ENCODE results near the gene JAK1.

Gene JAK1

DNA sequence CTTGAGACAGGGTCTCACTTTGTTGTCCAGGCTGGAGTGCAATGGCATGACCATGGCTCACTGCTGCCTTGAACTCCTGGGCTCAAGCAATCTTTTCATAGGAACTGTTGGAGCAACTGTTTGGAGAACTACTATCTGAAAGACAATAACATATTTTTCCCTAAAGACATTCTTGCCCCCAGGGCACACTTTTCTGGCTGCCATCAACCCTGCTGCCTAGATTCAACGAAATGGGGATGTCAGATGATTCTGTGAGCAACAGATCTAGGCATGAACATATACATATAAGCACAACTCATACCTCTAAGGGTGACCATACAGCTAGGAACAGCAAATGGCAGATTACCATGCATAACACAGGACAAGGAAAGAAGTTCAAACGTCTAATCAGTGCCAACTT, 27.4 kb downstream of the JAK1 start:
- H3K4me3 ChIP-seq (ENCODE audit: low read length) = no peak overlapping the region
- DNase-seq (ENCODE audit: low read depth) = no peak
- TF ChIP-seq, protein P1, sequence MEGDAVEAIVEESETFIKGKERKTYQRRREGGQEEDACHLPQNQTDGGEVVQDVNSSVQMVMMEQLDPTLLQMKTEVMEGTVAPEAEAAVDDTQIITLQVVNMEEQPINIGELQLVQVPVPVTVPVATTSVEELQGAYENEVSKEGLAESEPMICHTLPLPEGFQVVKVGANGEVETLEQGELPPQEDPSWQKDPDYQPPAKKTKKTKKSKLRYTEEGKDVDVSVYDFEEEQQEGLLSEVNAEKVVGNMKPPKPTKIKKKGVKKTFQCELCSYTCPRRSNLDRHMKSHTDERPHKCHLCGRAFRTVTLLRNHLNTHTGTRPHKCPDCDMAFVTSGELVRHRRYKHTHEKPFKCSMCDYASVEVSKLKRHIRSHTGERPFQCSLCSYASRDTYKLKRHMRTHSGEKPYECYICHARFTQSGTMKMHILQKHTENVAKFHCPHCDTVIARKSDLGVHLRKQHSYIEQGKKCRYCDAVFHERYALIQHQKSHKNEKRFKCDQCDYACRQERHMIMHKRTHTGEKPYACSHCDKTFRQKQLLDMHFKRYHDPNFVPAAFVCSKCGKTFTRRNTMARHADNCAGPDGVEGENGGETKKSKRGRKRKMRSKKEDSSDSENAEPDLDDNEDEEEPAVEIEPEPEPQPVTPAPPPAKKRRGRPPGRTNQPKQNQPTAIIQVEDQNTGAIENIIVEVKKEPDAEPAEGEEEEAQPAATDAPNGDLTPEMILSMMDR (conservative IDR thresholded peaks at IDR 0.05; ENCODE audit: low read depth, low read length) = no peak

DNA sequence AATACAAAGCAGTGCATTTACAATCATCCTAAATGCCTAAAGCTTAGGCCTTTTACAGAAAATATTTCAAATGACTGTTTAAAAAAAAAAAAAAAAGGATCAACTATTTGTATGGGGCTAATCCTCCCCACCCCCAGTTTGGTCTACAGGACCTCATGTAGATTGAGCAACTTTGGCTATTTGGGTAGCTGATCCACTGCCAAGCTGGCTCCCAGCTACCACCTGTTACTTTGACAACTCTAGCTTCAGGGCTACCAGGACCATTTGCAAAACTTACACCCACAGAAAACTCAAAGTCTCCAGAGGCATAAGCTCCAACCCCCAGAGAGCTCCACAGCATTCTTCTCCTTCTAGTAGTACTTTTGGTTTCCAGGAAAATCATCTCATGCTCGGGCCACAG, 29.4 kb downstream of the JAK1 start:
- H3K4me3 ChIP-seq (ENCODE audit: low read length) = no peak overlapping the region
- no peak for DNase-seq (ENCODE audit: low read depth)
- TF ChIP-seq, protein P1 (conservative IDR thresholded peaks at IDR 0.05; ENCODE audit: low read depth, low read length) = no peak

DNA sequence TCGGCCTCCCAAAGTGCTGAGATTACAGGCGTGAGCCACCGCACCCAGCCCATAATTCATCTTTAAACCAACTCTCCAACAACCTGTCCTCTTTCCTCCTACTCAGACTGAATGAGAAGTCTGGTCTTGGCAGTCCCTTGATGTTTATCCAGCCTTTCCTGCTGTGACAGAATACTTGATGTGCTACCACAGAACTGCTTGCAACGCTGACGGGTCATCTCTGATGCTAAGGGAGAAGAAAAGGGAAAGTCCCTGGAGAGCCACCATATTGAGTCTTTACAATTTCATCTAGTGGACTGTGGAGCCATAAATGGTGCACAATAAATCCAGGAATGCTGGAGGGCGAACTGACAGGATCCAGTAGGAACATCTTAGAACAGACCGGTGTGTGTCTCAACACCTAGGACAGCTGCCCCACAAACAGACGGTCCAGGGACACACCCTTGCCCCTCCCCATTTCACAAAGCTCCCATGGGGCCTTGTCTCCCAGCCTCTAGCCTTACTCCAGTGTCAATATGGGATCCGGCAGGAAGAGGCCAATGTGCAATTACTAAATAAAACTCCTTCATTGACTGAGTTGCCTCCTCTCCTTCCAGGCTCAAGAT, 30.7 kb downstream of the JAK1 start:
- no peak overlapping the region for H3K4me3 ChIP-seq (ENCODE audit: low read length)
- TF ChIP-seq, protein P1 (conservative IDR thresholded peaks at IDR 0.05; ENCODE audit: low read depth, low read length) = no peak
- DNase-seq (ENCODE audit: low read depth) = no peak

DNA sequence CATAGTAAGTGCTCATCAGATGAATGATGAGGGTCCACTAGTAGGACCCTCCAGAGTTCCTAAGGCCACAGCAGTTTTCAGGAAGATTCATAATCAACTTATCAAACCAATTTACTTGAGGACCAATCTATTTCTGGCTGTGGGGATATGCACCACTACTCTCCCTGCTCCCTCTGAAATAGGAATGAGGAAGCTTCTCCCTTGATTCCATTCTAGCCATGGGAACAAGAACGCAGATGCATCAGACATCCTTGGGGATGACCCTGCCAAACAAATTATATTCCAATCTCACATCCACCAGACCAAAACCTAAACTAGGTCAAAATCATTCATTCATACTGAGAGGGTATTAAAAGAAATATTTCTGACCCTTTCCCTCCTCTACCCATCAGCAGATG, 31.5 kb downstream of the JAK1 start:
- DNase-seq (ENCODE audit: low read depth) = no peak
- H3K4me3 ChIP-seq (ENCODE audit: low read length) = no peak overlapping the region
- TF ChIP-seq, protein P1 (conservative IDR thresholded peaks at IDR 0.05; ENCODE audit: low read depth, low read length) = no peak

DNA sequence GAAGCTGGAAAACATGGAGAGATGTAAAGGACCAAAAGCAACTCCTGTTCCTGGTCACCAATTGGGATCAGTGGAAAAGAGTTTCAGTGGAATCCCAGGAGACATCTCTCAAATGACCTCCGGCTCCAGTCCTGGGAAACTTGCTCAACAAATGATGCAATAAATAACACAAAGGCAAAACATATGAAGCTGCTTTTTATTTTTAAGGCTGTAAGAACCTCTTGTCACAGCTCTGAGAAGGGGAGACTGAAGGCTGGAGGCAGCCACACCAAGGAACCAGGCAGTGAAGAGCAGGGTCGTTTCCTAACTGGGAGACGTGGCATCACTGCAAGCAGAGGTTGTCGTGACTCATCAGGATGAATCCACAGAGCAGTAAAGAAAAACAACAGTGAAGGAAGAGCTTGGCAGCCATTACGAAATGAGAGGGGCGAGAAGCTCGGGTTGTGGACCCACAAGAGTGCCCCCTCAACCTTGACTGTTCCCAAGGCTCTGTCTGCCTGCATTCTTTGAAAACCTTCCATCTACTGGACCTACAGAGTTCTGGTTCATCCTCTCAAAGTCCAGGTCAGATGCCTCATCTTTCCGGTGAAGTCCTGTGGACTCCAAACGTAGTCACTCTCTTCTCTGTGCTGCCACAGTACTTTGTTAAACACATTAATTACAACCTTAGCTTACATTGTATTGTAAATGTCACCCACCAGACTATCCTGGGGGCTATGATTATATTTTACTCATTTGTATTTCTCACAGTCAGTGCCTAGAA, 32.1 kb downstream of the JAK1 start:
- no peak overlapping the region for H3K4me3 ChIP-seq (ENCODE audit: low read length)
- no peak for DNase-seq (ENCODE audit: low read depth)
- TF ChIP-seq, protein P1 (conservative IDR thresholded peaks at IDR 0.05; ENCODE audit: low read depth, low read length) = no peak

DNA sequence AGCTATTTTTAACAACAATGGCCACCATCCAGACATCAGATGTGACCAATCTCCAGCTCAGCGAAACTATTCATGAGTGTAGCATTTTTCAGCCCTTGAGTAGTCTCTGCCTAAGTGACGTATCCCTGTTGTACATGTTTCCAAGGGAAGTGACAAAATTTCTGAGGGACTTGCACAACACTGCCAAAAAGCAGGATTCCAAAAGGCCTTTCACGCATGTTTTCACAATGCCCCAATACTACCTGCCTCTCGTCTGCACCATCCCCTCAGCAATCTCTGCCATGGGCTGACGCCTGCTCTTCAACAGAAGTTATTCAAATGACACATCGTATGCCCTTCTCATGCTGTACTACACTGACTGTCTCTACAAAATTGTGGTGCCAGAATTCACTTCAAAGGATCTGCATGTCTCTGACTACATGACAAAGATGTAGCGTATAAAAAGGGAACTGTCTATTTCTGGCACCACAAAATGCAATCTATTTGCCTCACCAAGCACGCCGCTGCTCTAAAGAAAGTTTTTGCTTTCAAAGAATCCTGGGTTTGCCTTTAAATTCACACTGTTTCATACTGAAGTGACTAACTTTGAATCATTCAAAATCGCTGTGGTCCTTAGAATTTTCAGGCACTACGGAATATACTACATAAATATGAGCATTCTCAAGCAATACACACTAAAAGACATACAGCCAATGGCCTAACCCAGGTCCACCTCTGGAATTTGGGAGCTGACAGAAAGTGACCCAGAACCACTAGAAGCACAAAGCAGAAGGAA, 32.9 kb downstream of the JAK1 start:
- no peak overlapping the region for H3K4me3 ChIP-seq (ENCODE audit: low read length)
- no peak for DNase-seq (ENCODE audit: low read depth)

More for the DNA sequence above, 32.9 kb downstream of the JAK1 start:
- TF ChIP-seq, protein P1 (conservative IDR thresholded peaks at IDR 0.05; ENCODE audit: low read depth, low read length) = no peak

All from retinal pigment epithelial cell (primary cell).